ENCODE data around the gene DPP6.

DNA sequence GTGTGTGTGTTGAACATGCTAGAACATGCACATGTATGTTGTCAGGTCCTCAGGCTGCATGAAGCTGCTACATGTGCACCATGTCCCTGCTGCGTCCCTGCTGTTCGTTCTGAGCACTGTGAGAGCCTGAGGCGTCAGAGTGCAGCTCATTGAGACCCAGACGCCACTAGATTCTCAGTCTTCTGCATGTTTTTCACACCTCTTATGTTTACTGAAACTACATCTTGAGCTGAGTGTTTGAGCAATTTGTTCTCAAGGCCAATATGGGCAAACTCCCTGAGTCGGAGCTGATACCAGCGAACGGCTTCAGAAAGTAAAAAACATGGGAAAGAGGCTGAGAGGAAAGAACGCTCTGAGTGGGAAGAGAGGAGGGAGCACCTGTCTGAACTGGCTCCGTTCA lies 600.4 kb downstream of the DPP6 start:
- TF ChIP-seq CTBP1 (IDR thresholded peaks at IDR 0.05; ENCODE audit: borderline replicate concordance) (no peak), SP1 (IDR thresholded peaks at IDR 0.05) (no peak), FOXK2 (IDR thresholded peaks at IDR 0.05) (no peak), TARDBP (IDR thresholded peaks at IDR 0.05) (no peak), HDGF (IDR thresholded peaks at IDR 0.05; ENCODE audit: borderline replicate concordance) (no peak), BHLHE40 (IDR thresholded peaks at IDR 0.05; ENCODE audit: borderline replicate concordance) (no peak)

Data from HEK293T (cell line).